ENCODE results near the gene AP1M2.

AP1M2 gene

DNA sequence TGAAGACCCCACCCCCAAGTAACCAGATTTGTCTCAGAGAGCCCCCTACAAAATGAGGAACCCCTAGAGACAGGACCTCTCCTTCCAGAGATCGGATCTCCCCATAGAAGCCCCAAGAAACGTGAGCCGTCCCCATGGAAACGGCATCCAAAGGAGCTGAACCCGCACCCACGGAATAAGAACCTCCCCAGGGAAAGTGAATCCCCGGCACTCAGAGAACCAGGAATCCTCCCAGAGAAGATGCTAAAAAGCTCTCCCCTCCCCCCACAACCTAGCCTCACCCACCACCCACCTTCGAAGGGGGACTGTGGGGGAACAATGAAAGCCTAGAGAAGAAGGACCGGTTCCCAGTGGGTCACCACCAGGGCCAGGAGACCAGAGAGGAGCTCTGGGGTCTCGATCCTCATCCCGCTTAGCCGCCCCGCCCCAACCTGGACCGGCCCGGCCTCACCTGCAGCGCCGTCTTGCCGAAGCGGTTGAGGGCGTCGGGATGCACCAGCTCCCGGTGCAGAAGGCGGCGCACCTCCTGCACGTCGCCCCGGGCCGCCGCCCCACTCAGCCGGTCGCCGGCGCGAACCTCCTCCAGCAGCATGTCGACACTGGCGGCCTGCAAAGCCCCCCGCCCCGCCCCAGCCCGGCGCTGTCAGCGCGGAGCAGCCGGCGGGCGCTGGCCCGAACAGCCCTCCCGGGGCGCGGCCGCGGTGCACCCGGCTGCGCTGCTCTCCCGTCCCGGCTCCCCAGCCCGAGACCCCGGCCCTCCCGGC, 18.9 kb downstream of the AP1M2 start:
- TF ChIP-seq, protein P1, sequence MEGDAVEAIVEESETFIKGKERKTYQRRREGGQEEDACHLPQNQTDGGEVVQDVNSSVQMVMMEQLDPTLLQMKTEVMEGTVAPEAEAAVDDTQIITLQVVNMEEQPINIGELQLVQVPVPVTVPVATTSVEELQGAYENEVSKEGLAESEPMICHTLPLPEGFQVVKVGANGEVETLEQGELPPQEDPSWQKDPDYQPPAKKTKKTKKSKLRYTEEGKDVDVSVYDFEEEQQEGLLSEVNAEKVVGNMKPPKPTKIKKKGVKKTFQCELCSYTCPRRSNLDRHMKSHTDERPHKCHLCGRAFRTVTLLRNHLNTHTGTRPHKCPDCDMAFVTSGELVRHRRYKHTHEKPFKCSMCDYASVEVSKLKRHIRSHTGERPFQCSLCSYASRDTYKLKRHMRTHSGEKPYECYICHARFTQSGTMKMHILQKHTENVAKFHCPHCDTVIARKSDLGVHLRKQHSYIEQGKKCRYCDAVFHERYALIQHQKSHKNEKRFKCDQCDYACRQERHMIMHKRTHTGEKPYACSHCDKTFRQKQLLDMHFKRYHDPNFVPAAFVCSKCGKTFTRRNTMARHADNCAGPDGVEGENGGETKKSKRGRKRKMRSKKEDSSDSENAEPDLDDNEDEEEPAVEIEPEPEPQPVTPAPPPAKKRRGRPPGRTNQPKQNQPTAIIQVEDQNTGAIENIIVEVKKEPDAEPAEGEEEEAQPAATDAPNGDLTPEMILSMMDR (conservative IDR thresholded peaks at IDR 0.05), result peak; percentile 36
- TF ChIP-seq ZFX (IDR thresholded peaks at IDR 0.05), result no peak; the same call in 1 of the 2 replicates
- H3K27ac ChIP-seq, result peak overlapping the region; percentile 90

DNA sequence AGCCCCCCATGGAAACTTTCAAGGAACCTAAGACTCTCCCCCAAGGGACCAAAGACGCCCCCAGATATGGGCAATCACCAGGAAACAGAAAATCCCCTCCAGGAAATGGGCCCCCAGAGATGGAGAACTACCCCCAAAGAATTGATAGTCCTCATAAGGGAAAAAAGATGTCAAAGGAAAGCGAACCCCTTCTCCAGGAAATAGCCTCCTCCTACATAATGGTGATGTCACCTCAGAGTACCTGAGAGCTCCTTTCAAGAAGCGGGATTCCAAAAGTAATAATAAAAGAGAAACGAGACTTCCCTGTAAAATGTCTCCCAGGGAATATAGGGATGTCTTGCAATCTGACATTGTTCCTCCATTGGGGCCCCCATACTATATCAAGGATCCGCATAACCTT, 19.5 kb downstream of the AP1M2 start:
- TF ChIP-seq, protein P1 (conservative IDR thresholded peaks at IDR 0.05), result no peak
- TF ChIP-seq ZFX (IDR thresholded peaks at IDR 0.05), result no peak
- H3K27ac ChIP-seq, result 0 out of 2 replicates have a peak overlapping the region, but pooled peaks have one; percentile 90

DNA sequence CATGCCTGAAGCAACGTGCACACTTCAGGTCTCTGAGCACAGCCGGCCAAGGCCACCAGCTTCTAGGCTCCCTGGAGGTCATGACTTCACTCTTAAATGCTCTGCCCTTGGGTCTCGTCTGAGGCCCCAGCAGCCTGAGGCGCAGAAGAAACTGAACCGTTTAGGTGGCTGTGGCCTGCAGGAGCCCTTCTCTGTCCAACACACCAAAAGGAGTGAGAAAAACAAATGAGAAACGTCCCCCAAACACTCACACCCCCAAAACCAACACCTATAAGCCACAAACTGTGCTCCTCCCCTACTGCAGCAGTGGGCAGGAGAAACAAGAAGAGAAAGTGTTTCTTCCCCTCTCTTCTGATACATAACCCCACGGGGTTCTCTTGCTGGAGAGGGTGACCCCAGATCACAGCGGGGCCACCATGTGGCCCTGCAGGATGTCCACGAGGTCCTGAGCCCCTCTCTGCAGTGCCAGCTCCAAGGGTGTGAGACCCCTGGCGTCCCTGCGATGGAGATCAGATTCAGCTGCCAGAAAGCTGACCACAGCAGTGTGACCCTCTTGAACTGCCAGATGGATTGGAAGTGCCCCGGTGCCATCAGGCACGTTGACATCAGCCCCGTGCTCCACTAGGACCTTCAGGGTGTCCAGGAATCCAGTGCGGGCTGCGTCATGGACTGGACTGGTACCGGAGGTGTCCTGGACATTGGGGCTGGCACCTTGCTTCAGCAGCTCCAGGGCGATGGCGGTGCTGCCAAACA, 20.3 kb downstream of the AP1M2 start:
- TF ChIP-seq, protein P1 (conservative IDR thresholded peaks at IDR 0.05), result no peak
- TF ChIP-seq ZFX (IDR thresholded peaks at IDR 0.05), result no peak
- no peak overlapping the region; the same call in 1 of the 2 replicates for H3K27ac ChIP-seq

DNA sequence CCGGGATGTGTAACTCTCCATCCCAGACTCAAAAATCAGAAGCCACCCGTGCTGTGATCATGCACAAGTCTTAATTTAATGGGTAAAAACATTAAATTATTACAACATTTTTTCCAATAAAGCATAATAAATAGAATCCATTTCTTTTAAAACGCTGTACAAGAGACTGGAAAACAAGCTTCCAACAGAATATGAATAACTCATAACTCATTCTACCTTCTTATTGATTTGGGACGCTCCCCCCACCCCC, 20.8 kb downstream of the AP1M2 start:
- TF ChIP-seq, protein P1 (conservative IDR thresholded peaks at IDR 0.05), result no peak
- no peak for TF ChIP-seq ZFX (IDR thresholded peaks at IDR 0.05)
- H3K27ac ChIP-seq, result peak overlapping the region; percentile 95

DNA sequence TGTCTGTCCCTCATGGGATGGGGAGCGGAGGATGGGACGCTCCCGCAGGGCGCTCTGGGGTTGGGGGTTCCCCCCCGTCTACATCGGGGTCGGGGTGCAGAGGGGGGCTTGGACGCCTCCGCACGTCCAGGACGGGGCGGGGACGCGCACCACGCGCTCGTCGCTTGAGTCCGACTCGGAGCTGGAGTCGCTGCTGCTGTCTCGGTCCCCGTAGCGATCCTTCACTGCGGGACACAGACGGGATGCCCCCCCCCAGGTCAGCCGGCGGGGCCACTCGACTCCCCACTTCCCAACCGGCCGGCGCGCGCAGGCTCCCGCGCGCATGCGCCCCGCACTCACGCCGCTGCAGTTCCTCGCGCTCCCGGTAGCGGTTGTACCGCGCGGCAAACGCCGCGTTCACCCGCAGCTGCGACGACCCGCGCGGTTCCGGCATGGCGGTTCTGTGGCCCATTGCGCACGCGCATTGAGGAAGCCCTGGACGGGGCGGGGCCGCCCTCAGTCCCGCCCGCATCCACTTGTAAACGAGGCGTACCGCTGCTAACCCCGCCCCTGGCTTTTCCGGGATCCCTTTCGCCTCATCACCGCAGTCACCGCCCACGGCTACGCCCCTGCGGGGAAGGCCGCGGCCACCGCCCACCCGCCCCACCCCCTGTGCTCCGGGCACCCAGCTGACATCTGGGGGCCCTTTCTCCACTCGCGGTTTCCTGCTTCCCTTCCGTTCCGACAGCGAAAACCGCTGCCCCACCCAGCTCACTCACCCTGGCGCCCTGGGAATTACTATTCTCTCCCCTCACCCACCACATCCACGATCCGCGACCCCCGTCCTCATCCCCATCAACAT, 21.3 kb downstream of the AP1M2 start, which contains the start of gene KRI1:
Gene KRI1, minus strand, starts transcription at position 444 of the 841 bp plus-strand sequence. Its CDS starts 11 bp downstream, at position 433.
- peak within 1 kb of the TSS; percentile 95 for H3K27ac ChIP-seq
- TF ChIP-seq ZFX (IDR thresholded peaks at IDR 0.05), result no peak
- TF ChIP-seq, protein P1 (conservative IDR thresholded peaks at IDR 0.05), result peak; percentile 52

DNA sequence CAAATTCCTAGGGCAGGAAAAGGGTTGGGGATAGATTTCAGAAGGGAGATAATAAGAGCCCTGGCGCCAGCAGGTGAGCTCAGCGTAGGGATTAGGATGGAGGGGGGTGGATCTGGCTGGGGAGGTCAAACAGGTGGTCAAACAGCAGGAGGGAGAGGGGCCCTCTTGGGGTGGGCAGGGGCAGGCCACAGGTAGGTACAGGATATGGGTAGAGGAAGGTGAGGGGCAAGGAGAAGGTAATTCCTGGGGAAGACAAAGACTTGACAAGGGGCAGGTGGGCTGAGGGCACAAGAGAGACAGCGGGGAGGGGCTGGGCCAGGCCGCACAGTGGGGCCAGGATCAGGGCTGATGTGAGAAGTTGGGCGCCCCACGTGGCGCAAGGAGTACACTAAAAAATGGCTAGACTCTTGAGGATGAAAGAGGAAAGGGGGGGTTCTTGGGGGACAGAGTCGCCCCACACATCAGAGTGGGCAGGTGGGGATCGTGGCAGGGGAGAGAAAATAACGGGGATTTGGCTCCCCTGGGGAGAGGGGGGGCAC, 22.0 kb downstream of the AP1M2 start:
- no peak for TF ChIP-seq ZFX (IDR thresholded peaks at IDR 0.05)
- TF ChIP-seq, protein P1 (conservative IDR thresholded peaks at IDR 0.05), result peak; percentile 70; the same call in 1 of the 2 replicates
- peak overlapping the region; percentile 95 for H3K27ac ChIP-seq

Measured in C4-2B (cell line).